EL (cell line): Measurements from ENCODE around the gene NOC4L.
"Not testable (repeated sequence)": the region's sequence is repeated elsewhere in the genome, so short reads cannot be mapped to it uniquely, and the experiment has no call there.

Experiments used
- DNase-seq: peaks from one replicate; pipeline ENCODE4 v3.0.0-alpha.2; 2016

The NOC4L gene

DNA sequence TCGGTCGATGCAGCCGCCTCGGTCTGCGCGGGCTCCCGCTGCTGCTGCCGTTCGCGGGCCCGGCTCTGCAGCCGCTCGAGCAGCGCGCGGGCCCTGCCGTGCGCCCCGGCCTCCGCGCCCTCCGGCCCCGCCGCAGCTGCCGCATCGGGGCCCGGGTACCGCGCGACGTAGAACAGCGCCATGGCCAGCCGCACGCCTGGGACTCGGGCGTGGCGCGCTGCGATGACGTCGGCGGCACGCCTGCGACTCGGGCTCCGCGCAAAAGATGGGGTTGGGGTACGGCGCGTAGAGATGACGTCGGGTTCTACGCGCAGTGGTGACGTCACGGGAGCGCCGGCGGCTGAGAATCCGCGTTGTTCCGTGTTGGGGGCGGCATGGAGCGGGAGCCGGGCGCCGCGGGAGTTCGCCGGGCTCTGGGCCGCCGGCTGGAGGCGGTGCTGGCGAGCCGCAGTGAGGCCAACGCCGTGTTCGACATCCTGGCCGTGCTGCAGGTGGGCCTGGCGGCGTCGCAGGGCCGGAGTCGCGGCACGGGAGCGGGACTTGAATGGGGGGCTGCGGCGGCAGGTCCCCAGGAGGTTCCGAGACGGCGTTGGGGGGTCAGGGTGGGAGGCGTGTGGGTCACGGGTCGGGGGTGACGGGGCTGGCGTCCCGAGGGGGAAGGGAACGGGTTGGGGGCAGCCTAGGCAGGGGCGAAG, at the start of gene NOC4L, which contains the start of gene DDX51:
NOC4L (plus strand) TSS at position 343 of the 695 bp plus-strand sequence; CDS start at position 375, 32 bp downstream.
DDX51 (minus strand) TSS at position 205 of the 695 bp plus-strand sequence; CDS start at position 182, 23 bp downstream.
- peak; percentile 90 for DNase-seq

DNA sequence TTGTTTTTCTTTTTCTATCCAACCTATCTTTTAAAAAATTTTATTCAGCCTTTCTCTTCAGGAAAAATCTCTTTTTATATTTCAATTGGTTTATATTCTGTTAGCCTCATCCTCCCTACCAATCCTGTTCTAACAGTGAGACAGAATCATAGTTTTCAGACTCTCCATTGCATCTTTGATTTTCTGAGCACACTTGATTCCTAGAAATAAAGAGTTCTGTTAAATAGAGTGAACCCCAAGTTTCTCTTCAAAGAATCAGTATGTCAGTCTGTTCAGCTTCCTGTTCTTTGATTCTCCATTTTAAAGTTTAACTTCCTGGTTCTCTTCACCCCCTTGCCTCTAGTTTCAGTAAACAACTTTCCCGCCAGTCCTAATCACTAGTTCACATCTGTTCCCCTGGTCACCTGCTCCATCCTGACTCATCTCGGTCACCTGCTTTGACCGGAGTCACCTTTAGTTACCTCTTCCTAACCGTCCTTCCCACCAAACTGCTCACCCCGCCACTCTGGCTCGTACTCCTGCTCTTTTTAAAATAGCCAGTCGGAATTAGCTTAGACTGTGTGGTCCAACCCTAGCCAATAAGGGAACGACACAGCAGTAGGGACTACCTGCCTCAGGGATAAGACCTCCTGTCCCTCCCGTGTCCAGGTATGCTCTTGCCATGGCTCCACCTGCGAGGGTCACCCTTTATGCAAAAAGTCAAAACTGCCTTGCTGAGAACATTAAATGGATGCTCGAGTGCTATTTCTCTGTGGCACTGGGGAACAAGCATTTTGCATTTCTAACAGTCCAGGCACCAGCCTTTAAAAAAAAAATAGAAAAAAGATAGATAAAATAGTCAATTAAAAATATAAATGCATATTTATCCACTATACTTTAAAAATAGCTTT, 48.5 kb upstream of the NOC4L start:
- DNase-seq: no peak

DNA sequence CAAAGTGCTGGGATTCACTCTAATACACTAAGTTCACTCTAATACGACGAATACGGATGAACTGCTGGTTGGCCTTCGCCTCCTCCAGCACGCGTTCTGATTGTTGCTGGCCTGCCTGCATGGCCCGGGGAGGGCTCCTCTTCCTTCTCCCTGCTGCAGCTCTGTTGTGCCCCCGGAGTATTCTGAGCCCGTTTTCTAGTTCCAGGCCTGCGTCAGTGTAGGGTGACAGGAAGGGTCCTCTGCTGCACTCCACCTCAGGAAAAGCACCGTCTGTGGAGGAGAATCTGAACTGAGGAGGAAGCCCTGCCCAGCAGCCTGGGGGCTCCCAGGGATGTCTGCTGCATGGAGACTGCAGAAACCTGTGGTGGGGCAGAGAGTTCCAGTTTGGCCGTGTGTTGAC, 44.5 kb upstream of the NOC4L start:
- DNase-seq: no peak

DNA sequence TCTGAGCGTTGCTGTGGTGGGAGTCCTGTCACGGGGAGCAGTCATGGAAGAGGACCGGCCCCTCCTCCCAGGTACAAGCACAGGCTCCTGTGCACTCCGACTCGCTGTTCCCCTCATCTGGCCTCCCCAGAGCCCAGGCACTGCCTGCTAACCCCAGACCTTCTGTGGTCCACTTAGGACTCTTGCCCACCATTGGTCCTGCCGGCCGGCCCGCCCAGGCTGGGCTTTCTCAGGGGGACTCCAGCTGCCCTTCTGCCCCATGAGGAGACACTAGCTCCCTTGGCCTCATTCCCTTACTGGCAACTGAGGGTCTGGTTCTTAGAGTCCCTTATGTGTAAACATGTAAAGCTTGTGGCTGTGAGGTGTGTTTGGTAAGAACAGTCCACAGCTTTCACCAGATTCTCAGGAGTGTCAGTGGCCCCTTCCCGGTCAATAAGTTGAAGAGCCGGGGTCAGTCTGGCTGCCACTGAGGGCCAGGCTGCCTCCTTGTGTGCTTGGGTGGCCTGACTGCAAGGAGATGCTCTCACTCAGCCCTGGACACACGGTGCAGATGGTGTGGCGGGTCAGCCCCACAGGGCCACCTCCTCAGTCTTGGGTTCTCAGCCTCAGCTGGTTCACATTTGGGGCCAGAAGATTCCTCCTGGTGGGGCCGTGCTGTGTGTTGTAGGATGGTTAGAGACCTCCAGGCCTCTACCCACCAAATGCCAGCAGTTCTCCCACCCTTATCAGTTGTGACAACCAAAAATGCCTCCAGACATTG, 43.8 kb upstream of the NOC4L start:
- no peak for DNase-seq

DNA sequence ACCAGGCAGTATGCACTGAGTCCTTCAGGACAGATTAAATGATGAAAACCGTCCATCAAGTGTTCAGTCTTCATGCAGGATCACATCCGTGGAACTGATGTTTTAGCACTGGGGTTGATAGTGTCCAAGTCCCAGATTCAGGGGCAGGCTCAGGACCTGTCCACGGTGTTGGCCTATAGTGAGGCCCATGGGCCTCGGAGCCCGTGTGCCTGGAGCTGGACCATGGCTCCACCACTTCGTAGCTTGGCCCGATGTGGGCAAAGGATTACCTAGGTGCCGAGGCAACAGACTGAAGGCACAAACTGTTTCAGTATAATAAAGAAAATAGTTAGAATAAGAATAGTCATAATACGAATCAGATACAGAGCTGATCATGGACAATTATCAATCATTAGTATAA, 42.0 kb upstream of the NOC4L start:
- no peak for DNase-seq

DNA sequence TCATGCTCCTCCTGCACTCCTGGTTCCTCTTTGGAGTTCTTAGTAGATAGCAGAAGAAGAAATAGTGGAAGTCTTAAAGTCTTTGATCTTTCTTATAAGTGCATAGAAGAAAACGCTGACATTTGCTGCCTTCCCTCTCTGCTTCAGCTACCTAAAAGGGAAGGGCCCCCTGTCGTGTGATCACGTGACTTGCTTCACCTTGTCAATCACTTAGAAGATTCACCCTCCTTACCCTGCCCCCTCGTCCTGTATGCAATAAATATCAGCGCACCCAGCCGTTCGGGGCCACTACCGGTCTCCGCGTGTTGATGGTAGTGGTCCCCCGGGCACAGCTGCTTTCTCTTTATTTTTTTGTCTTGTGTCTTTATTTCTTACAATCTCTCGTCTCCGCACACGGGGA, 41.2 kb upstream of the NOC4L start:
- not testable (repeated sequence) for DNase-seq

DNA sequence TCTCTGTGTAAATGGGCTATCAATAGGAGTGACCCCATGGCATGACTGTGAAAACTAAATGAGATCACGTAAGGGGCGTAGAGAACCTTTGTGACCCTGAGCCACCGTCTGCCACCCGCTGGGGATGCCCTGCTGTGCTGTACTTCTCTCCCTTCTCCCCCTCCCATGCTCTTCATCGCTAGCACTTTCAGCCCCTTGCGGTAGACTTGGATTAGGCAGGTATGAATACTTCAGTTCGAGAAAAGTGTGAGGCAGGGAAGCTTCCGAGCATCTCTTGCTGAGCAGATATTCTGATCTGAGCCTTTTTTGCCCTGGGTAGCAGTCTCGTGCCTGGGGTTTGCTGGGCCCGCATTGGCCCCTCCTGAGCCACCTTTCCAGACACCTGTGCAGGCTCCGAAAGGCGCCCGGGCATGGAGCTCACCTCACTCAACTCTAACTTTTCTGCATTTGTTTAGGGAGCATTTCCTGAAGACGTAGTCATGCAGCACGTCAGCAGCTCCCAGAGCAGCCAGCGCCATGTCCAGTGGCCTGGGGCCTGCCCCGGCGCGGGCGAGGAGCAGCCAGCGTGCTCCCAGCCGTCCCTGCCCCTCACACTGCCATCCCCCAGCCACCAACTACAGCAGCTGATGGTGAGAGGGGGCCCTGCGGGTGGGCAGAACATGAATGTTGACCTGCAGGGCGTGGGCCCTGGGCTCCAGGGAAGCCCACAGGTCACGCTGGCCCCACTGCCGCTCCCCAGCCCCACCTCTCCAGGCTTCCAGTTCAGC, 40.5 kb upstream of the NOC4L start:
- no peak for DNase-seq

DNA sequence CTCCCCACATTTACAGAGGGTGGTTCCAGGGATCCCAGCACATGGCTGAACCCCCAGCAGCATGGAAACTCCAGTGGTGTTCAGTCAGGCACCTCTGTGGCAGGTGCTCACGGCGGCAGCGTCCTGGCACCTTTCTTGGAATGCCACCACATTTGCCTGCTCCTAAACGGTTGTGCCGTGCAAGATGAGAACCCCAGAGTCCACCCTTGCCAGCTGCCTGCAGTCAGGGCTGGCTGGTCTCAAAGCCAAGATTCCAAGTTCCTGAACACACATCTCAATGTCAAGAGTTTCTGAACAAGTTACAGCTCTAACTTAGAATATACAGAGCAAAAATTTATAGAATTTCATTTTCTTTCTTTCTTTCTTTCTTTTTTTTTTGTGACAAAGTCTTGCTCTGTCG, 38.8 kb upstream of the NOC4L start:
- no peak for DNase-seq

DNA sequence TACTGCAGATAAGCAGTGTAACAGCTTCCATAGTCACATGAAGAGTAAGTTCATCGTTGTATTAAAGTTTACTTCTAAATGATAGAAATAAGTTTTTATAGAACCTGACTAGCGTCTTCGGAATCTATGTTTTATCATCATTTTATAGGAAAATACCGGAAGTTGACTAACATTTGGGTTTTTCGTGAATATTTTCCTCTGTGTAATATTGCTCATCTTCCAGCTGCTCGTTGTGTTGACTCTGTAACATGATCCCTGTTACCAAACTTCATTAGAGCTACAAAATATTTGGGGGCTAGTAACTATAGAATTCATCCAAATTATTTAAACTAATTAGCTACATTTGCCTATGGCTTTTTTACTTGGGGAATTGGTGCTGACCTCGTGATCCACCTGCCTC, 37.3 kb upstream of the NOC4L start:
- peak; percentile 79 for DNase-seq

DNA sequence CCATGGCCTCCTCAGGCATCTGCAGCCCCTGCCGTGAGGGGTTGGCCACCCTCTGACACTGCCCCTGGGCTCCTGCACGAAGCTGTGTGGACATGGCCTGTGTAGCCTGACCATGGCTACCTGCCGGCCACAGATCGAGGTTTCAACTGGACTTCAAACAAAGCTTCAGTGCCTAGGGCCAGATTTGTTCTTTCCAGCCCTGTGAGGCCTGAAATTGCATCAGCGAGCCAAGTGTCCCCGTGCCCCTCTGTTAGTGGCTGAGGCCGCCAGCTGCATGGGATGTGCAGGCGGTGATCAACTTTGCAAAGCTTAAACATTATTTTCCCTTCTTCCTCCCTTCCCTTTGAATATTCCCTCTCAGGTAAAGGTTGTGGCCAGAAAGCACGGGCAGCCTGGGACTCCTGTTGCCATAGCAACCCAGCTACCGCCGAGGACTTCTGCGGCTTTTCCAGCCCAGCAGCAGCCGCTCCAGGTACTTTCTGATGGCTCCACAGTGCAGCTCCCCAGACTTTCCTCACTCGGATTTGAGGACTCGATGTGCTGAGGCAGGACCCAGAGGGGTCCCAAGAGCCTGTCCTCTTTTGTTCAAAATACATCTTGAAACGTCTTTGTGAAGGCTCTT, 35.9 kb upstream of the NOC4L start:
- DNase-seq: no peak

DNA sequence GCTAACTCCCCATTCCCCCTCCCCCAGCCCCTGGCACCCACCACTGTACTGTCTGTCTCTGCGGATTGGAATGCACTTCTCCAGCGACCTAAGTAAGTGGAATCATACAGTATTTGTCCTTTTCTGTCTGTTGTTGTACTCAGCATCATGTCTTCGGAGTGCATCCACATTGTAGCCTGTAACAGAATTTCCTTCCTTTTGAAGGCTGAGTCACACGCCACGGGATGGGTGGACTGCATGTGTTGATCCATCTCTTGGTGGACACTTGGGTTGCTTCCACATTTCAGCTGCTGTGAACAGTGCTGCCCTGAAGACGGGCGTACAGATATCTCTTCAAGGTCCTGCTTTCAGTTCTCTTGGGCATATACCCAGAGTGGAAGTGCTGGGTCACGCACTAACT, 34.5 kb upstream of the NOC4L start:
- no peak for DNase-seq

DNA sequence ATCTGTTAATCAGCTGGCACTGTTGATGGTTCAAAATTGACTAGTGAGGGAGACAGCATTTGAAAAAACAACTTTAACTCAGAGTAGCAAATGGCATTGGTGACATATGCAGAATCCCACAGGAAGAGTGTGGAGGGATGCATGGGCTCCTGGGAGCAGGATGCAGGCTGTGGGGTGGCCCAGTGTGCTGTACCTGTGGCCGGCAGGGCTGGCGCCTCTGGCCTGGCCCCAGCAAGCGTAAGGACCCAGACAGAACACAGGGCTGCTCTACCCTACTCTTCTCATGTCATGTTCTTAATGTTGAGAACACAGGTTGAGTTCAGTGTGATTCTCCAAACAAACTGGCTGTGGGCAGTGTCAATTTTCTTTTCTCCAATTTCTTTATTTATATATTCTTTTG, 33.6 kb upstream of the NOC4L start:
- no peak for DNase-seq

DNA sequence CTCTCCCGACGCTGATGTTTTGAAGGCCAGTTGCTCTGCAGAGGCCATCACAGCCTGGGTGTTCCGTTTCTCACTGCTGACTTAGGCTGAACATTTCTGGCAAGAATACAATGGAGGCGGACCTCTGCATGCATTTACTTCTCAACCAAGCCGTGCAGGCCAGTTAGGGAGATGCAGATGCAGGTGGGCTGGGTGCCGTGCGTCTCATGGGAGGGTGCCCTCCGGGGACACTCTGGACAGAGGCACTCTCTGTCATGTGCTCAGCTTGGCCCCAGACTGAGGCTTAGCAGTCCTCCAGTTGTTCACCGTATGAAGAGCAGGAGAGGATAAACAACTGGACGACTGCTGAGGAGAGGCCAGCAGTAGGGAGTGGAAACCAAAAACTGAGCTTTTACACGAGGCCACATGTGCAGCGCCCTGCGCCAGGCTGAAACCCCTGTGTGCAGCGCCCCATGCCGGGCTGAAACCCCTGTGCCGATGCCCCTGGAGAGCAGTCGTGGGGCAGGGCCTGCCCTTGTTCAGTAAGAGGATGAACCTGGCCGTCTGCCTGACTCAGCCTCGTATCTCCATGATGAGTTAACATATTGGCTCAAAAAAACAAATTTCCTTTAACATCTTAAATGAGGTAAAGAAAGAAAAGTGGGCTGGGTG, 32.5 kb upstream of the NOC4L start:
- DNase-seq: no peak

DNA sequence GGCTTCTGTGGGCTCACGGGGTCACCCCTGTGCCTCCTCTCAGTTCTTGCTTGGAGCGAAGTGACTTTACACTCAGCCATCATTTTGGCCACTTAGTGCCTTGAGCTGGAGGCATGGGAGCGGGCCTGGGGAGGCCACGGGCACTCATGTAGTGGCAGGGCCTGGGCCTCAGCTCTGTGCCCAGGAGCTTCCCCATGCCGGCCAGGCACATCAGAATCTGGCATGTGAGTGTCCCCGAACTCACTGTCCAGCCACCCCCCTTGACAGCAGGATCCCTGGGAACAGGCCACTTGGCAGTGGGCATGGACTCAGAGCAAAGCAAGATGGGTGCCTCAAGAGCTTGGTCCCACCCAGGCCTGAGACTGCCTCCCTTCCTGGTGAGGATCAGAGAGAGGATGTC, 29.6 kb upstream of the NOC4L start:
- DNase-seq: no peak

DNA sequence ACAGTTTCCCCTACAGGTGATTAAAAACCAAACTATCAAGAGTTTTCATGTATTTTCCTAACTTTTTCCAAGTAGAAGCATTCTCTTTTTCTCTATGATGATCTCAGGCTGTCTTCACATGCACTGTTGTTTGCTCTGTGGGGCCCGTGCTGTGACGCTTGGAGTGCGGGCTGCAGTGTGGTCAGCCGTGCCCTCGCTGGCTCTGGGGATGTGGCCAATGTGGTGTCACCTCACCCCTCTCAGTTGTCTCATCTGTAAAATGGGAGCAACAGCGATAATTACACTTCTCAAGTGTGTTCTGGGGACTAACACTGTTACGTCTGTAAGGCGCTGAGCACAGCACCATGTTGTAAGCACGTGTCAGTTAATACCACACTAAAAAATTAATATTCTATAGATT, 28.8 kb upstream of the NOC4L start:
- DNase-seq: no peak

DNA sequence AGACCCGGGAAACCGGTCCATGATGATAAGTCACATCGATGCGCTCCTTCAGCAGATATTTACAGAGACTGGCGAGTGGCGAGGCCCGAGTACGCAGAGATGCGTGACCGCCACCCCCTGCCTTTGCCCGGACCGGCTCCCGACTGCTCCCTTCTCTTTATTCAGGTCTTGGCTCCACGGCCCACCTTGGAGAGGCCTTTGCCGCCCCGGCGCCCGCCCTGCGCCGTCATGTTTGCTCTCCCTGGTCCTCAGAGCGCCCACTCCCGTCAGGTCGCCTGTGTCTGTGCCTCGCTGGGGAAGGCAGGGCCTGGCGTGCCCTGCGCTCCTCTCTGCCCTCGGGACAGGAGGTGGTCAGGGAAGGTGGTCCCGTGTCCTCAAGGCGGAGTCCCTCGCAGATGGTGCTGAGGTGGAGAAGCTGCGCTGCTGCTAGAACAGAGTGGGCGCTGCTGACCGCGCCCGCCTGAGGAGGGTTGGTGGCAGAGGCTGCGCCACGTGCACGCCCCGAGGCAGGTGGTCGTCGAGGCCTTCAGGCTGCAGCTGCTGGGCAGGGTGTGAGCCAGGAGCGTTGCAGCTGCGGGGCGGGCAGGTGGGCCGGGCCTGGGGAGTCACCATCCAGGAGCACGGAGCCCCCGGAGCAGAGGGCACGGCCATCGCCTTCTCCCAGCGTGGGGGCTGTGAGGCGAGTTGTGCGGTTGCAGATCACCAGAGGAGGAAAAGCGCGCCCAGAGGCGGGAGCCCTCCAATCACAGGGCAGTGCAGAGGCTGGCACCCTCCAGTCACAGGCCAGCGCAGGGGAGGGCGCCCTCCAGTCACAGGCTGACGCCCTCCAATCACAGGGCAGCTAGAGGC, 27.3 kb upstream of the NOC4L start:
- DNase-seq: no peak

DNA sequence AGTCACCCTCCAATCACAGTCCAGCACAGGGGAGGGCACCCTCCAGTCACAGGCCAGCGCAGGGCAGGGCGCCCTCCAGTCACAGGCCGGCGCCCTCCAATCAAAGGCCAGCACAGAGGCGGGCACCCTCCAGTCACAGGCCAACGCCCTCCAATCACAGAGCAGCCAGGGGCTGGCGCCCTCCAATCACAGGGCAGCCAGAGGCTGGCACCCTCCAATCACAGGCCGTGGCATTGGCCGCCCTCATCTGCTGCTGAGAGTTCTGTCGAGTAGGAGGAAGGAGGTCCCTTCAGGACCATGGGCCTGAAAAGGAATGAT, 26.7 kb upstream of the NOC4L start:
- no peak for DNase-seq

DNA sequence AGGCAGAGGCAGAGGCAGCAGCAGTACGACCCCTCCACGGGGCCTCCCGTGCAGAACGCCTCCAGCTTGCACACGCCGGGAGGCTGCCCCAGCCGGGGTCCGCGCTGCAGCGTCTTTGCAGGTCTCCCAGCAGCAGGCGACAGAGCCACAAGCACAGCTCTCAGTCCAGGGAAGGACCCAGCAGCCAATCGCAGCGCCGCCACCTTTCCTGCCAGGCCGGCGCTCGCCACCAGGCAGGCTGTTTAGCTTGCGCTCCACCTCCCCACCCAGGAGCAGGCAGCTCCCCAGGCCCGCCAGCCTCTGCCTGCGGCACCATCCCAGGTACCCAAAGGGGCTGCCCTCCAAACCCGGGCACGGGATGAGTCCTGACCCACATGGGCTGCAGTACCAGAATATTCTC, 25.4 kb upstream of the NOC4L start:
- DNase-seq: no peak

DNA sequence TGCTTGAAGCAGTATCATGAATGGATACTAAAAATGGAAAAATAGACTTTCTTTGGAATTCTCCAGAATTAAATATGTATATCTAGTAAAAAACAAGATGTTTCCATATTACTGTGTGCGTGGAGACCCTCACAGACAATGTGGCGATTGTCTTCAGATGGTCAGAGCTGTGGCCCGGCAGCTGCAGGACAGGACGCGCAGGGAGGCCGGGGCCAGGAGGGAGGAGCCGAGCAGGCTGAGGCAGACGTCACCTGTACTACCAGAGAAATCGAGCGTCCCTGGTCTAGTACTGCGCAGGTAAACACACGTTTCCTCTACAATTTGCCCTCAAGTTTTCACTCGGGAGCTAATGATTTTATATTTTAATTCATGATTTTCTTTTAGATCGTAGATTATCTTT, 23.0 kb upstream of the NOC4L start:
- DNase-seq: no peak

DNA sequence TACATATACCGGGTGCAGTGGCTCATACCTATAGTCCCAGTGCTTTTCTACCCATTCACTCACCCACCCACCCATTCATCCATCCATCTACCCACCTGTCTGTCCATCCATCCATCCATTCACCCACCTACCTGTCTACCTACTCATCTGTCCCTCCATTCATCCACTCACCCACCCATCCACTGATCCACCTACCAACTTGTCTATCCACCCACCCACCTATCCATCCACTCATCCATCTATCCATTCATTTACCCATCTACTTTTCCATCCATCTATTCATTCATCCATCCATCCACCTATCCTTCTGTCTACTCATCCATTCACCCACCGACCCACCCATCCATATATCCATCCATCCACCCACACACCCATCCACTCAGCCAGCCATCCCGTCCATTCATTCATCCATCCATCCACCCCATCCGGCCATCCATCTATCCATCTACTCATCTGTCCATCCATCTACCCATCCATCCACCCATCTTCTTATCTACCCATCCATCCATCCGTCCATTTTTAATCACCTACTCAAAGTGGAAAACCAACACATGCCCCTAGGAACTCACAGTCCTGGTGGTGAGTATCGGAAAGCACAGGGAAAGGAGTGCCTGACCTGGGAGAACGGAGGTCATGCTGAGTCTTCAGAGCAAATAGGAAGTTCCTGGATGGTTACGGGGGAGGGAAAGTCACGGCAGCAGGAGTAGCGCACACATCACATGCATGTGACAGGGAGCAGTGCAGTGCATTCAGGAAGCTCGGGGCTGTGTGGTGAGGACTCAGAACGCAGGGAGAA, 20.1 kb upstream of the NOC4L start:
- DNase-seq: no peak
